Glutamatergic neuron (in vitro differentiated cells): ENCODE results near the gene CLPTM1L. TPM values are rescaled to one million over a fixed set of nuclear protein-coding genes. Genes with fewer than 3 reads are reported as not detected.

Source experiments
- DNase-seq: peaks from one replicate; pipeline ENCODE4 v3.0.0; 2022
- H3K27ac Mint-ChIP-seq: one replicate; pipeline ENCODE4 v1.8.0; 2020; ENCODE audit warnings: mild to moderate bottlenecking, mixed read lengths, inconsistent platforms; ENCODE audit not compliant: unreplicated experiment
- H3K27me3 Mint-ChIP-seq: one replicate; pipeline ENCODE4 v1.8.0; 2020; ENCODE audit warnings: mild to moderate bottlenecking, moderate library complexity, mixed read lengths, inconsistent platforms; ENCODE audit not compliant: unreplicated experiment
- H3K36me3 Mint-ChIP-seq: one replicate; pipeline ENCODE4 v1.8.0; 2020; ENCODE audit warnings: mild to moderate bottlenecking, mixed read lengths, inconsistent platforms; ENCODE audit not compliant: unreplicated experiment
- H3K4me1 Mint-ChIP-seq: one replicate; pipeline ENCODE4 v1.8.0; 2020; ENCODE audit warnings: mild to moderate bottlenecking, low read depth, mixed read lengths, inconsistent platforms; ENCODE audit not compliant: unreplicated experiment
- H3K4me3 Mint-ChIP-seq: one replicate; pipeline ENCODE4 v1.8.0; 2020; ENCODE audit warnings: mild to moderate bottlenecking, mixed read lengths, inconsistent platforms; ENCODE audit not compliant: unreplicated experiment
- H3K9me3 Mint-ChIP-seq: one replicate; pipeline ENCODE4 v1.8.0; 2020; ENCODE audit warnings: mild to moderate bottlenecking, moderate library complexity, mixed read lengths, inconsistent platforms; ENCODE audit not compliant: unreplicated experiment
- CTCF ChIP-seq: fragments of 200-600 bp; sonication (generic); IDR thresholded peaks from one replicate; pipeline ENCODE4 v1.5.0; 2021; ENCODE audit not compliant: partially characterized antibody, unreplicated experiment
- total RNA-seq: library from RNA; stranded (reverse); fragmentation: NEBNext Ultra II Directional; extraction: Animal tissue kit (Norgen Biotek cat#: 25700); gene quantifications from one replicate; pipeline ENCODE4 v1.2.1, GENCODE V29; 2021; ENCODE audit not compliant: unreplicated experiment

Gene CLPTM1L
- total RNA-seq, 1 donor from 2014 or later: 95.2 TPM

- no peak for DNase-seq
These were observed 2.7 kb upstream of the CLPTM1L start for GRCh38 chr5:1347571-1347970.

GRCh38 chr5:1346627-1347440, 1.9 kb upstream of the CLPTM1L start:
- no peak for DNase-seq
- Mint-ChIP-seq H3K4me1 (peaks cover 6% of the 10 kb centered on the region), H3K27ac (no peak overlapping the region), H3K27me3 (peaks cover 7% of the 10 kb centered on the region), H3K36me3 (peaks cover 3% of the 10 kb centered on the region), H3K4me3 (no peak overlapping the region), H3K9me3 (peaks cover 10% of the 10 kb centered on the region)
- TF ChIP-seq CTCF: no peak

More at GRCh38 chr5:1347571-1347970, 2.7 kb upstream of the CLPTM1L start:
- no peak overlapping the region for H3K27ac Mint-ChIP-seq
- H3K36me3 Mint-ChIP-seq: peaks cover 7% of the 10 kb centered on the region
- no peak overlapping the region for H3K4me3 Mint-ChIP-seq
- no peak for TF ChIP-seq CTCF
- H3K4me1 Mint-ChIP-seq: peaks cover 6% of the 10 kb centered on the region
- peaks cover 7% of the 10 kb centered on the region for H3K27me3 Mint-ChIP-seq
- peaks cover 13% of the 10 kb centered on the region for H3K9me3 Mint-ChIP-seq

GRCh38 chr5:1345876-1346626, 1.2 kb upstream of the CLPTM1L start:
- H3K4me1 Mint-ChIP-seq: peaks cover 6% of the 10 kb centered on the region
- no peak for TF ChIP-seq CTCF
- peaks cover 7% of the 10 kb centered on the region for H3K27me3 Mint-ChIP-seq
- DNase-seq: no peak
- H3K9me3 Mint-ChIP-seq: peaks cover 8% of the 10 kb centered on the region
- H3K36me3 Mint-ChIP-seq: peaks cover 7% of the 10 kb centered on the region
- peak overlapping the region; percentile 85 for H3K4me3 Mint-ChIP-seq
- H3K27ac Mint-ChIP-seq: peak overlapping the region; percentile 38

GRCh38 chr5:1343931-1344901, 683 bp downstream of the CLPTM1L start:
- TF ChIP-seq CTCF: no peak
- Mint-ChIP-seq H3K4me3 (peak overlapping the region; percentile 95), H3K4me1 (peaks cover 6% of the 10 kb centered on the region), H3K27ac (peak overlapping the region; percentile 48), H3K36me3 (peaks cover 10% of the 10 kb centered on the region), H3K9me3 (peaks cover 7% of the 10 kb centered on the region), H3K27me3 (peaks cover 9% of the 10 kb centered on the region)
- DNase-seq: peak; percentile 35
